Activated gamma-delta T cell treated with Interleukin-2 at 50 U/mL for 16 hours (primary cell): Measurements from ENCODE around the gene PRR13.
"Not testable (repeated sequence)": the region's sequence is repeated elsewhere in the genome, so short reads cannot be mapped to it uniquely, and the experiment has no call there.

ENCODE experiments used
- DNase-seq: peaks from one replicate; pipeline ENCODE4 v3.0.0-alpha.2; 2020

PRR13 gene

DNA sequence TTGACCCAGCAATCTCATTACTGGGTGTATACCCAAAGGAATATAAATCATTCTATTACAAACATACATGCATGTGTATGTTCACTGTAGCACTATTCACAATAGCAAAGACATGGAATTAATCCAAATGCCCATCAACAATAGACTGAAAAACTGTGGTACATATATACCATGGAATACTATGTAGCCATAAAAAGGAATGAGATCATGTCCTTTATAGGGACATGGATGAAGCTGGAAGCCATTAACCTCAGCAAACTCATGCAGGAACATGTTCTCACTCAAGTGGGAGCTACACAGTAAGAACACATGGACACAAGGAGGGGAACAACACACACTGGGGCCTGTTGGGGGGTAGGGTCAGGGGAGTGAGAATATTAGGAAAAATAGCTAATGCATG is 2.0 kb upstream of the PRR13 start:
- DNase-seq: not testable (repeated sequence)

DNA sequence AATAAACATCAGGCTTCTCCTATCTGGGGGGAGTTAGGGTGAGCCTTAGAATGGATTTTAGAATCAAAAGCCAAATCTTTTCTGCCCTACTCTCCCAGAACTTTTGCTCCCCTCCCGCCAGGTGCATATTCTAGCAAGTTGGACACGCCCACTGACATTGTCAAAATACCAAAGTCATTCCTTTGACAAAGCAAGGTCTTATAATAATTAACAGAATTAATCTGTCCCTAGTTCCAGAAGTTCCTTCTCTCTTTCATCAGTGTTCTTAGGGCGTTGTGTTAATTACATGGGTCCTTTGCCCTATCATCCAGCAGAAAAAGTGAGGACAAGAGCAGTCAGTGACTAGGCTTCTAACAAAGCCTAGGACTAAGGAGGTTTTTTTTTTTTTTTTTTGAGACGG is 2.4 kb downstream of the PRR13 start:
- no peak for DNase-seq

DNA sequence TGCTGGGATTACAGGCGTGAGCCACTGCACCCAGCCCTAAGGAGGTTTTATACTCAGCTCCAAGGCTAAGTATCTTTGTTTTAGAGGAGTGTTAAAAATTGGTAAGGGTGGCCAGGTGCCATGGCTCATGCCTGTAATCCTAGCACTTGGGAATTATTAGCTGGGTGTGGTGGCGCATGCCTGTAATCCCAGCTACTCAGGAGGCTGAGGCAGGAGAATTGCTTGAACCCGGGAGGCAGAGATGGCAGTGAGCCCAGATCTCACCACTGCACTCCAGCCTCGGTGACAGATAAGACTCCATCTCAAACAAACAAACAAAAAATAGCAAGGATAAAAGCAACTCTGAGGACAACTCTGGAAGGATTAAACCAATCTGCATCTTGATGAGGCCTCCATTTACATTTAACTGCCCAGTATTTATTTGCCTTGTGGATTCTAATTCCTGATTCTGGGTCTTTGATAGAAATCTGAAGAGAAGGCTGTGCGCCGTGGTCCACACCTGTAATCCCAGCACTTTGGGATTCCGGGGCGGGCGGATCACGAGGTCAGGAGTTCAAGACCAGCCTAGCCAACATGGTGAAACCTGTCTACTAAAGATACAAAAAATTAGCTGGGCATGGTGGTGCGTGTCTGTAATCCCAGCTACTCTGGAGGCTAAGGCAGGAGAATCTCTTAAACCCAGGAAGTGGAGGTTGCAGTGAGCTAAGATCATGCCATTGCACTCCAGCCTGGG is 3.2 kb downstream of the PRR13 start:
- DNase-seq: not testable (repeated sequence)

DNA sequence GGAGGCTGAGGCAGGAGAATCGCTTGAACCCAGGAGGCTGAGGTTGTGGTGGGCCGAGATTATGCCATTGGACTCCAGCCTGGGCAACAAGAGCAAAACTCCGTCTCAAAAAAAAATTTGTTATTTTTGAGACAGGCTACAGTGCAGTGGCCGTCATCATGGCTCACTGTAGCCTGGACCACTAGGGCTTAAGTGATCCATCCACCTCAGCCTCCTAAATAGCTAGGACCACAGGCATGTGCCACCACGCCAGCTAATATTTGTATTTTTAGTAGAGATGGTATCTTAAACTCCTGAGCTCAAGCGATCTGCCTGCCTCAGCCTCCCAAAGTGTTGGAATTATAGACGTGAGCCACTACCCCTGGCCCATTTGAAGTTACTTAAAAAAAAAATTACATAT is 9.4 kb downstream of the PRR13 start:
- DNase-seq: no peak

DNA sequence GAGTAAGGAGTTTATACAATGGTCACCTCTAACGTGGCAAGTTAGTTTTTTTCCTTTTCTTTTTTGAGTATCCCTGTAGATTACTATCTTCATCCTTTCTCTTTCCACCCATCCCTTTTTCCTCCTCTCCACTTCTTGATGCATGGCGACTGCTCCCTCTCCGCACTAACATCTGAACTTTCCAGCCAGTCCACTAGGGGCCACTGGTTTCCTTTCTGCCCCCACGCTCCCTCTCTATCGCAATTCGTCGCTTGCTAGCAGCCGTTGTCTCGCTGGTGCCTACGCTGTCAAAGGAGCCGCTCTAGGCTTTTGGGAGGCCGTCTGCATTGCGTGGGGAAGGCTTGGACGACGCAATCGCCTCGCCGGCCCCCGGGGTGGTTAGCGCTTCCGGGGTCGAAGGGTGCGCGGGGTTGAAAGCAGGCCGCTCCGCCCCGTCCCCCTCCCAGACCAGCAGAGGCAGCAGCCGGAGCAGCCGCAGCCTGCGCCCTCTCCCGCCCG is 10.2 kb downstream of the PRR13 start, which contains the start of gene PCBP2:
Gene PCBP2, plus strand, starts transcription at position 442 of the 498 bp plus-strand sequence. CDS start 2,699 bp downstream, outside the sequence.
- peak; percentile 98 for DNase-seq

DNA sequence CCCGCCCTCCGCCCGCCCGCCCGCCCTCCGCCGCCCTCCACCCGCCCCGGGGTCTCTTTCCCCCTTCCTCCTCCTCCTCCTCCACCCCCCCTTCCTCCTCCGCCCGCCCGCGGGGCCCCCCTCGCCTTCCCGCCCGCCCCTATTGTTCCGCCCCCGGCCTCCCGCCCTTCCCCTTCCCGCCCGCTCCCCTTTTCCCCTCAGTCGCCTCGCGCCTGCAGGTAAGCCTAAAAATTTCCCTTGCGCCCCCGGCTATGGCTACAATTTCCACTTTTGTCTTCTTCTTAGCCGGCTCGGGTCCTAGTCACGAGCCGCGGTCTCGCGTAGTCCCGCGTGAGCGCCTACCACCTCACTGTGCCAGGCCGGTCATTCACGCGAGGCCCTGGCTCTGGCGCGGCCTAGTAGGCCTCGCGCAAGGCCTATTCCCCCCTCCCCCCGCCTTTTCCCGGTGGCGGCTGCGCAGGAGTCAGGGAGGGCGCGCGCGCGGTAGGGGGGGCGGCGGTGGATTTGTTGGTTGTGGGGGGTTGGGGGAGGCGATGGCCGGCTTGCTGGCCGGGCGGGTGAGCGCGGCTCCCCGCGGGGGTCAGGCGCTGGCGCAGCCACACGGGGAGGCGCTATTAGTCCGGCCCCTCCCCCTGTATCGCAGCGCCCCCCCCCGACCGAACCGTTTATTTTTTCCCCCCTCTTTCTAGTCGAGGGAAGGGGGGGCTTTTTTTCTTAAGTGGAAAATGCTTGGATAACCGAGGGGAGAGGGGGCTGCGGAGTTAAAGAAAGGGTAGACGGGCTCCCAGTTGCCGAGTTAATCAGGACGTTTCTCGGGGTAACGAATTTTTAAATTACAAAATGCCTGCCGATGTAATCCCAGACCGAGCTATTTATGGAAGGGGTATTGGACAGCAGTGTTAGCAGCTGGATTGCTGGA is 10.9 kb downstream of the PRR13 start:
- peak; percentile 76 for DNase-seq

DNA sequence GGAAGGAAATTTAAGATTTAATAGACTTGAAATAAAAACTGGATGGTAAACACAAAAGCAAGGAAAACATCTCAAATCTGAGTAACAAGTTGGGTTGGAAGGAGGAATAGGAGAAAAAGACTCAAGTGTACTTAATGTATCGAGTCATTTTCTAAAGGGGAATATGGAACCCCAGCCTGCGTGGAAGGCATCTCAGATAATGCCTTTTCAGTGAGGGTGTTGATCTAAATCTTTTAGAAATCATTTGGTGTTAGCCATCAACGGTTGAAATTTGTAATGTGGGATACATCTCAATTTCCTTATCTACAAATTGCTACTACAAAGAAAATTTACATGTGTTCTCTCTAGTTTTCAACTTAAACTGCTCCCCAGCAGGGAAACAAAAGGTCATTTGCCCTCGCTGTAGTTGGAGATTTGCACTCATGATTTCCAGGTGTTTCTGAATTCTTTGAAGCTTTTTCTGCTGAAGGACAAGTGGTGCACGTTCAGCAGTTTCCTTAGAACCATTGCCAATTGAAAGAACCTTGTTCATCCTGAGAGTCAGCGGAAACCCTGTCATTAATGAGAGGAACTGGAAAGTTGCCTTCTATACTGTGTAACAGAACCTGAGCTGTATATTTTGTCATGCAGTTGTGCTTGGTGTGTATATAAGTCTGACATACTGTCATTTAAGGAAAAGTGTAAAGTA is 12.6 kb downstream of the PRR13 start:
- DNase-seq: no peak

DNA sequence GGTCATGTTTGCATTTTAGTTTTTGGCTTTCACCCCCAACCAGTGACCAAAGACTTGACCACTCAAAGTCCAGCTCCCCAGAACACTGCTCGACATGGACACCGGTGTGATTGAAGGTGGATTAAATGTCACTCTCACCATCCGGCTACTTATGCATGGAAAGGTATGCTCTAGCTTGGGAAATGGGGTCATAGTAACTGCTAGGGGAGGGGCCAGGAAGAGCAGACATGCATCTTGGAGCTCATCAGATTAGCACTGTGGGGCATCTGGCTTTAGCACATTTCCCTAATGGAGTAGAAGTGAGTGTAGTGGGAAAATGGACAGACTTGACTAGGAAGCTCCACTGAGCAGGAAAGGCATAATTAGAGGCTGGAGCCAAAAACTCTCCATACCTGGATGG is 13.2 kb downstream of the PRR13 start:
- DNase-seq: no peak

DNA sequence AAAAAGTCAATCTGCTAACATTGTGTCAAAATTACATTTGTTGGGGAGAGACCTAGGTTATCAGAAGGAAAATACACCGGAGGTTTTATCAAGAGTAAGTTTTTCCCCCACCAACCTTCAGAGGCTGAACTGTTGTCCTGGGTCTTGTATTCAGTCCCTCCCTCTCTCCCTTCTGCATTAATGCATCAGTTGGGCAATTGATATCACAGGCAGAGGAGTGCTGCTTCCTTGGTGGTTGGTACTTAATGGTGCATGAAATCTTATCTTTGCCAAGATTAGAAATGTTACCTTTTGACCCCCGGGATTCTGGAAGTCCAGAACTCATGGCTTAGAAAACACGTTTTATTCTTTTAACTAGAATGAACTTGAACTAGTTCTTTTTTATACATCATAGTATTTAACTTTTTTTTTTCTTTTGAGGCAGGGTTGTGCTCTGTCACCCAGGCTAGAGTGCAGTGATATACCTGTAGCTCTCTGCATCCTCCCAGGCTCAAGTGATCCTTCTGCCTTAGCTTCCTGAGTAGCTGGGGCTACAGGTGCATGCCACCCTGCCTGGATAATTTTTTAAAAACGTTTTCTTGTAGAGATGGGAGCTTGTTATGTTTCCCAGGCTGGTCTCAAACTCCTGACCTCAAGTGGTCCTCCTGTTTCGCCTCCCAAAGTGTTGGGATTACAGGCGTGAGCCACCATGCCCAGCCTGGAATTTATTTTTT is 15.3 kb downstream of the PRR13 start:
- DNase-seq: no peak

DNA sequence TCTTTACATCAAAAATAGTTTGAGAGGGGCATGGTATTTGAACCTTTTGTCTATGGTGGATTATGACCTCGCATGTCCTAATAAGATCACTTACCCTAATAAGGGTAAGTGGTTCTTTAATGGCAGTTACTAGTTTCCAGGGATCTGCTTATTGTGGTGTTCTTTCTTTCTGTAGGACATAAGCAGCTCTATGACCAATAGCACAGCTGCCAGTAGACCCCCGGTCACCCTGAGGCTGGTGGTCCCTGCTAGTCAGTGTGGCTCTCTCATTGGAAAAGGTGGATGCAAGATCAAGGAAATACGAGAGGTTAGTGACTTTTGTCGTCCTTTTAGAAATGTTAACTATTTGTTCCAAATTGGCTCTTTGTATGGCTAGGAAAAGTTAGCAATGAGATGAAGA is 17.6 kb downstream of the PRR13 start:
- DNase-seq: no peak

DNA sequence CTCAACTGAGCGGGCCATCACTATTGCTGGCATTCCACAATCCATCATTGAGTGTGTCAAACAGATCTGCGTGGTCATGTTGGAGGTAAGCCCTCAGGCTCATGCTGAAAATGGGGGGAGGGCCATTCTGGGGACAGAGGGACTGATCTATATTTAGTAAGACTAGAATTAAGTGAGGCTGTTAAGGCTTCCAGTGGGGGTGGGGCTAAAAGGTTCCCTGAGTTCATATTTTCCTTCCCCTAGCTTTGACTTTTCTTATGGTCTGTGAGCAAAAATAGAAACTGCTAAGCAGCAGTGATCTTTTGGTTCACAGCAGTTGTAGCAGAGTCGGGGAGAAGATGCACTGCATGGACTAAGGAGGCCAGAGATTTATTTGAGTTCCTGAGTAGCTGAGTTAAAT is 19.5 kb downstream of the PRR13 start:
- DNase-seq: no peak

DNA sequence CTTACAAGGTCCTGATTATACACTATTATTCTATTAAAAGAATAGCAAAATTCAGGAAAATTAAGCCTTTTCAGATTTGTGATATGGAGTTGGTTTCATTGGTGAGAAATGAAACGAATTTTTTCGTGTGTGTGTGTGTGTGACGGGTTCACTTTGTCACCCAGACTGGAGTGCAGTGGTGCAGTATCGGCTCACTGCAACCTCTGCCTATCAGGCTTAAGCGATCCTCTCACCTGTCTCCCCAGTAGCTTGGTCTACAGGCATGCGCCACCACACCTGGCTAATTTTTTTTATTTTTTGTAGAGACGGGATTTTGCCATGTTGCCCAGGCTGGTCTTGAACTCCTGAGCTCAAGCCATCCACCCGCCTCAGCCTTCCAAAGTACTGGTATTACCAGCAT is 20.1 kb downstream of the PRR13 start:
- no peak for DNase-seq

DNA sequence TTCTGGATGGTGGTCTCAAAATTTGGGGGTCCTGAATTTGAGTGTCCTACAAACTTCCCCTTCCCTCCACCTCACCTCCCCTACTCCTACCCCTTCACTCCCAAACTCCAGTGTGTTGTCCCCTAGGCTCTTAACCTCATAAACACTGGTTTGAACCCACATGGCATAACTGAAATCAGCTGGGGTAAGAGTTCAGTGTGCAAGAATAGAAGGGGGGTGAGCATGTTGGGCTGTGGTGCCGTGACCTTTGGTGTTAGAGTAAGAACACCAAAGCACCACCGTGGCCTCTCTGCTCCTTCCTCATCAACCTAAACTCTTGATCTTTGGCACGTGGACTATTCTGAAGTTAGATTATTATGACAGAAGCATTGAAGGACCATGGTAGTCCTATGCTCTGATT is 21.4 kb downstream of the PRR13 start:
- DNase-seq: no peak

DNA sequence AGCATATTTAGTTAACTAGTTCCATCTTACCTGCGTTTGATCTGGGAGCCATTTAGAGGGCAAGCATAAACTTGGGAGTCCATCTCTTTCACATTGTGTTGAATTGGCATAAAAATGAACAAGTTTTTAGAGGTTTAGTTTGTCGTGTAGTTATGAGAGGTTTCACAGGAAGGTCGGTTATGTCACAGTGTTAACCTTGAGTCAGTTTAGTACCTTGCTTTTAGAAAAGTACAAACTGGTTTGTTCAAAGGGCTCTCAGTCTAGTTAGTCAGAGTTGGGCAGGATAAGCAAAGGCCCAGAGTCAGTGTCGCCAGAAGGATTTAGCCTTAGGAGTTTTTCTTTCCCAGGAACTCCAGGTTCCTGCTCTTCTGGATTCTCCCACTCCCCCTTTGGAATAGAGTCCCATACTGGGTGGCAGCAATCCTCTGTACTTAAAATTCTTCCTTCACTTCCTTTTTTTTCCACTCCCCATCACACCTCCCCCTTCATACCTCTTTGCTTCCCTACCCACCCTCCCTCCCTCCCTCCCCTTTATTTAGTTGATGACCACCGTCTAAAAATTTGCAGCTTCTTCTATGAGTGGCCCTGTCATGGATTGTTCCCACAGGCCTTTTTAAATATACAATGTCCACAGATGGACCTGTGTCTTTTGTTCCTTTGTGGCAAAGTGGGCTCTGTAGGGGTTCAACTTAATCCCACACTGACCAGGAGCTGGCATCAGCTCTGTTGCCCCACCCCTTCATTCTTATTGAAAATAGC is 22.4 kb downstream of the PRR13 start:
- DNase-seq: no peak

DNA sequence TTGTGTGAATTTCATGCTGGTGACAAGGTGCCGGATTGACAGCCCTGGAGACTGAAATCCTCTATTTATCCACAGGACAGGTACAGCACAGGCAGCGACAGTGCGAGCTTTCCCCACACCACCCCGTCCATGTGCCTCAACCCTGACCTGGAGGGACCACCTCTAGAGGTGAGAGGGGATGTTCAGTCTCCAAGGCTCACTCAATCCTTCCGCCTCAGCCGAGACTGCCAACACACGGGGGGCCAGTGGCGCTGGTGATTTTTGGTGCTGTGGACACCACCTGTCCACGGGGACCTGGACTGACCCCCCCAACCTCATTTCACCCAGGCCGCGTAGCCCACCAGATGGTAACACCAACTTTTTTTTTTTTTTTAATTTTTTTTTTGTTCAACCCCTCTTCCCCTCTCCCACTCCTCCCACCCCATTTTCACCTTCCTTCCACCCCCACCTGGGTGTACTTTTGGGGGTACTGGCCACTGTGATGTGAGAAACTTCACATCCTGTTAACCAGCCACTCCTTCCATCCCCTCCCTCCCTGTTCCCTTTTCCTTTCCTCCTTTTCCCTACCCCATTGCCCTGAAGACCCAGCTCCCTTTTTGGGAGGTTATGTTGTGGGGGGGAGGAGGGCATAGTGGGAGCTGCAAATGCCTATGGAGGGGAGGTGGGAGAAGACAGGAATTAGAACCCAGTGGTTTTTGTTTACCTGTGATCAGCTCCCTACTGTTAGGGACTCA is 23.3 kb downstream of the PRR13 start:
- DNase-seq: no peak

DNA sequence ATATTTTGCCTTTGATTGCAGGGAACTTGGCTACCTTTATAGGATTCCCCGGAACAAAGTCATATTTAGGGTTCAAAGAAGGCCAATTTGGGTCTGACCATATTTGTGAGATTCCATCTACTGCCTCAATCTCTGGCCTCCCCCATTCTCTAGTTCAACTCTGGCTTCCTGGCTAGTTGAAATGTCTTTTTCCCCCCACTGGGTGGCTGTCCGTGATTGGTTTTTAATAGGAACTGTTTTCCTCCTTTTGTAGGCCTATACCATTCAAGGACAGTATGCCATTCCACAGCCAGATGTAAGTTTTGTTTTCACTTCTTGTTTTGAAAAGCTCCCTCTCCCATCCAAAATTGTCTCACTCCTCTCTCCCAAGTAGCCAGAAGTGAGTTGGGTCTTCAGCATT is 24.1 kb downstream of the PRR13 start:
- no peak for DNase-seq

DNA sequence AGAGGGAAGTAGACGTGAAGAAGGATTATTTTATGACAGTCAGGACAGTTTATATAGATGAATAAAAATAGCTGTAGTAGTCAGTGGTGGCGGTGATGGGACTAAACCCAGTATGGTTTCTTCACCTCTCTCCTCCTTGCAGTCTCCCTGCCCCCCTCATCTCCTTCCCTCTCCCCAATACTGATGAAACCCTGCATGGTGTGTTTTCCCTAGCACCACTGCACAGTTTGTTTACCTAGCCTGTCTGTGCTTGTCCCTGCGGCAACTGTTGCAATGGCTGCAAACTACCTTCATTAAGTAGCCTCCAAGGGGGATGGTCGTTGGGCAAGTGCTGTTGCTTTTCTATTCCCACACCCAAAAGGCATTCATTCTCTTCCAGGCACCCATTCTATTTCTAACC is 25.1 kb downstream of the PRR13 start:
- no peak for DNase-seq

DNA sequence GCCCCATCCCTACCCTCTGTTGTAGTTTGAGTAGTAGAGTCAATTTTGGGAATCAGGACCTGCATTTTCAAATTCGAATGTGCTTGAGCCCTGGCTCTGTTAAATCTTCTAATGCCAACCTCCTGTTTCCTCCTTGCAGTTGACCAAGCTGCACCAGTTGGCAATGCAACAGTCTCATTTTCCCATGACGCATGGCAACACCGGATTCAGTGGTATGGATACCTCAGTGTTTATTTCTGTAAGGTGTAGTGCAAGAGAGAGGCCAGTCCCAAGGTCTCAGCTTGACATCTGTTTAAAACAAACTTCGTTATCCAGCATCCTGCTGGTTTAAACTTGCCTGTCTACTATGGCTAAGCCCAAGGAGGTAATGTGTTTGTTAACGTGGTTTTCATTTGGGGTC is 25.5 kb downstream of the PRR13 start:
- no peak for DNase-seq

DNA sequence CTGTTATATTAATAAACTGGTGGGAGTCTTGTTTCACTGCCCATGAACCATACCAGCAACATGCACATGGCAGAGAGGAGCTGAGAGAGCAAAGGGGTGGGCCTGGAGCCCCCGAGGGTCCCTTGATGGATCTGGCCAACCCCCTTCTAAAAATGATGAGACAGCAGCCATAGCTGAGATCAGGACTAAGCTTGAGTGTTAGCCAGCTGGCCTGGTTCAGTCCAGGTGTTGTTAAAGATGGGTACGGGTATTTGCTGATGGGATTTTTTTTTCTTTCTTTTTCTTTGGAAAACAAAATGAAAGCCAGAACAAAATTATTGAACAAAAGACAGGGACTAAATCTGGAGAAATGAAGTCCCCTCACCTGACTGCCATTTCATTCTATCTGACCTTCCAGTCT is 26.3 kb downstream of the PRR13 start:
- no peak for DNase-seq

DNA sequence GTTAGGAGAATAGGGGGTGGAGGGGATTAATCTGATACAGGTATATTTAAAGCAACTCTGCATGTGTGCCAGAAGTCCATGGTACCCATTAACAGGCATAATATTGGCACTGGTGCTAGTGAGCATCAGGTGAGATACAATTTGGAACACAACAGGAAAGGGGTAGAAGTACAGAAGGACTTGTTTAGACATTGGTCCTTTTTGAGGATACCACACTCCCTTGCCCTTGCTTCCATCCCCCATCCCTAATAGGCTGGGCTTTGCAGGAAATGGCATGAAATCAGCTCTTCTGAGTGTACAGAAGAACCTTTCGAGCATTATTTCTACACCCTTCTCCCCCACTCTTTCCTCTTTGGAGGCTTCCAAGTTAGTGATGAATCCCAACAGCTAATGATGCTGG is 26.7 kb downstream of the PRR13 start:
- no peak for DNase-seq

DNA sequence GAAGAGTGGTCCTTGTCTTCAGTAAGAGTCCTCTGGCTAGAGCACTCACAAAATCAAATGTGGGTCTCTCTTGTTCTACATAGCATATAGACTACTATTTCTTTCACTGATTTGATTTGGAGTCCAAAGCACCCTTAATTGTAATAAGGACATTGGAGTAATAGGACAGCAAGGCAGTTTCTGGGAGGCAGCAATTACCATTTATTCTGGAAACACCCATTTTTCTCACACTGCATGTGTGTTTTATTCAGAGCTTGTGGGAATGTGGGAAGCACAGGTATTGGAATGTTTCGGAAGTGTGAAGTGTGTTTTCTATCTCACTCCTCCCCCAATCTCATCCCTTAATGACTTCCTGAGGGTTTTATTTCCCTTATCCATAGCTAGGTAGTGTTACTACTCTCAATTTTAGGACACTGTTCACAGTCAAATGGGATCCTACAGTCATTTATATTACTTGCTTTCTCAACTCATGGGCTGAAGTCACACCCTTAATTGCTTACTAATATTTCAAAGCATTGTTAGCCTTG is 30.6 kb downstream of the PRR13 start:
- DNase-seq: no peak
